K562 (cell line): ENCODE data around the gene ARAP1. TPM values are rescaled to one million over a fixed set of nuclear protein-coding genes. Genes with fewer than 3 reads are reported as not detected.

Experiments used
- ATF3 ChIP-seq, 2 experiments: fragments of 450-650 bp in 1 of 2; sonication (generic) in 1 of 2; formaldehyde crosslinking in 1 of 2; IDR thresholded peaks in 1 of 2; conservative IDR thresholded peaks in 1 of 2; 2 replicates each; pipeline versions ENCODE4 v1.6.1 to v1.8.1; 2016 to 2023; ENCODE audit warnings: mild to moderate bottlenecking in 2 of 2, moderate library complexity in 2 of 2, inconsistent platforms in 1 of 2, missing genetic modification reagents in 1 of 2
- CEBPG ChIP-seq, 3 experiments: fragments of 200-800 bp in 1 of 3; sonication (Bioruptor generic) in 1 of 3; sonication (generic) in 1 of 3; formaldehyde crosslinking in 1 of 3; IDR thresholded peaks in 2 of 3; conservative IDR thresholded peaks in 1 of 3; 2 replicates each; pipeline versions ENCODE4 v1.6.1 to v1.8.0; 2016 to 2022; ENCODE audit warnings: missing compliant biosample characterization in 2 of 3, missing genetic modification characterization in 2 of 3, mild to moderate bottlenecking in 1 of 3, missing genetic modification reagents in 1 of 3
- CXXC5 ChIP-seq: fragments of 250-450 bp; sonication (Bioruptor Pico); IDR thresholded peaks from 2 replicates; pipeline ENCODE4 v1.8.0; 2022; ENCODE audit warnings: inconsistent platforms, mild to moderate bottlenecking, moderate library complexity
- DPF2 ChIP-seq: fragments of 450-650 bp; IDR thresholded peaks from 2 replicates; pipeline ENCODE4 v1.6.1; 2016
- EP300 ChIP-seq: IDR thresholded peaks from 2 replicates; pipeline ENCODE4 v1.6.1; 2012; ENCODE audit warnings: low read length, improper control_type of control experiment
- KLF16 ChIP-seq: IDR thresholded peaks from 2 replicates; pipeline ENCODE4 v1.6.1; 2016; ENCODE audit warnings: antibody characterized with exemption
- MEIS2 ChIP-seq: fragments of 450-650 bp; IDR thresholded peaks from 2 replicates; pipeline ENCODE4 v1.6.1; 2014; ENCODE audit warnings: mild to moderate bottlenecking; ENCODE audit not compliant: partially characterized antibody
- MTA2 ChIP-seq: fragments of 450-650 bp; IDR thresholded peaks from 2 replicates; pipeline ENCODE4 v1.6.1; 2016; ENCODE audit warnings: low read depth
- NCOR1 ChIP-seq: fragments of 450-650 bp; IDR thresholded peaks from 2 replicates; pipeline ENCODE4 v1.6.1; 2016; ENCODE audit warnings: mild to moderate bottlenecking, moderate library complexity
- NUFIP1 ChIP-seq: fragments of 450-650 bp; IDR thresholded peaks from 2 replicates; pipeline ENCODE4 v1.6.1; 2018; ENCODE audit not compliant: partially characterized antibody
- PHF8 ChIP-seq: fragments of 200-600 bp; sonication (generic); IDR thresholded peaks from 2 replicates; pipeline ENCODE4 v1.6.1; 2012; ENCODE audit warnings: mixed run types, mild to moderate bottlenecking, inconsistent platforms, low read length, moderate library complexity, borderline replicate concordance
- SMAD2 ChIP-seq: fragments of 150-350 bp; IDR thresholded peaks from 2 replicates; pipeline ENCODE4 v1.6.1; 2014; ENCODE audit warnings: low read depth, mild to moderate bottlenecking, low read length
- SMARCC2 ChIP-seq: fragments of 450-650 bp; IDR thresholded peaks from 2 replicates; pipeline ENCODE4 v1.6.1; 2017; ENCODE audit warnings: antibody characterized with exemption, moderate library complexity, mild to moderate bottlenecking, low read depth
- SNRNP70 ChIP-seq: fragments of 200-400 bp; formaldehyde crosslinking; optimal IDR thresholded peaks from 2 replicates; pipeline ENCODE3; 2017; ENCODE audit warnings: low read depth, low read length
- TRIM24 ChIP-seq, 2 experiments: fragments of 450-650 bp; IDR thresholded peaks; 2 replicates each; pipeline ENCODE4 v1.6.1; 2016
- TSC22D4 ChIP-seq: fragments of 450-650 bp; IDR thresholded peaks from 2 replicates; pipeline ENCODE4 v1.6.1; 2016; ENCODE audit warnings: missing genetic modification characterization, missing biosample characterization, control low read depth
- ZBTB33 ChIP-seq: sonication (generic); formaldehyde crosslinking; IDR thresholded peaks from 2 replicates; pipeline ENCODE4 v1.8.1; 2023; ENCODE audit warnings: mild to moderate bottlenecking, missing genetic modification reagents
- polyA plus RNA-seq, 8 experiments: library from polyadenylated mRNA; depleted of rRNA in 4 of 8; stranded (reverse) in 5 of 8; unstranded in 3 of 8; fragments of >200 nt; fragmentation: Nextera tagmentation in 2 of 8; fragmentation: Illumina TruSeq in 1 of 8; extraction: Ambion mirVana in 2 of 8; extraction: Trizol in 1 of 8; gene quantifications; 2 replicates each; pipeline versions ENCODE4 v1.2.1 to v1.2.3, GENCODE V29; 2011 to 2014; ENCODE audit warnings: inconsistent platforms in 1 of 8, missing spikeins in 1 of 8
- total RNA-seq, 7 experiments: library from RNA; depleted of rRNA in 6 of 7; stranded (reverse); fragments of >200 nt in 6 of 7; fragmentation: Illumina TruSeq in 2 of 7; extraction: Trizol in 2 of 7; gene quantifications; 2 replicates each; pipeline versions ENCODE4 v1.2.1 to v1.2.3, GENCODE V29; 2011 to 2021; ENCODE audit warnings: low replicate concordance in 1 of 7
- TF ChIP-seq, protein P1 (sequence below): fragments of 250-450 bp; sonication (Bioruptor Pico); IDR thresholded peaks from 2 replicates; pipeline ENCODE4 v1.4.0; 2020; ENCODE audit warnings: mild to moderate bottlenecking, moderate library complexity
- TF ChIP-seq, protein P2 (sequence below): fragments of 250-450 bp; sonication (Bioruptor Pico); IDR thresholded peaks from 2 replicates; pipeline ENCODE4 v1.9.0; 2021; ENCODE audit warnings: mild to moderate bottlenecking, inconsistent platforms

ARAP1 gene
- total and polyA plus RNA-seq, 9 of the 15 experiments (the other 6 are each of a cell fraction or from before 2014, with no cell fraction given): 0.23 to 67.0 (median 24.6) TPM

- TF ChIP-seq, protein P1, sequence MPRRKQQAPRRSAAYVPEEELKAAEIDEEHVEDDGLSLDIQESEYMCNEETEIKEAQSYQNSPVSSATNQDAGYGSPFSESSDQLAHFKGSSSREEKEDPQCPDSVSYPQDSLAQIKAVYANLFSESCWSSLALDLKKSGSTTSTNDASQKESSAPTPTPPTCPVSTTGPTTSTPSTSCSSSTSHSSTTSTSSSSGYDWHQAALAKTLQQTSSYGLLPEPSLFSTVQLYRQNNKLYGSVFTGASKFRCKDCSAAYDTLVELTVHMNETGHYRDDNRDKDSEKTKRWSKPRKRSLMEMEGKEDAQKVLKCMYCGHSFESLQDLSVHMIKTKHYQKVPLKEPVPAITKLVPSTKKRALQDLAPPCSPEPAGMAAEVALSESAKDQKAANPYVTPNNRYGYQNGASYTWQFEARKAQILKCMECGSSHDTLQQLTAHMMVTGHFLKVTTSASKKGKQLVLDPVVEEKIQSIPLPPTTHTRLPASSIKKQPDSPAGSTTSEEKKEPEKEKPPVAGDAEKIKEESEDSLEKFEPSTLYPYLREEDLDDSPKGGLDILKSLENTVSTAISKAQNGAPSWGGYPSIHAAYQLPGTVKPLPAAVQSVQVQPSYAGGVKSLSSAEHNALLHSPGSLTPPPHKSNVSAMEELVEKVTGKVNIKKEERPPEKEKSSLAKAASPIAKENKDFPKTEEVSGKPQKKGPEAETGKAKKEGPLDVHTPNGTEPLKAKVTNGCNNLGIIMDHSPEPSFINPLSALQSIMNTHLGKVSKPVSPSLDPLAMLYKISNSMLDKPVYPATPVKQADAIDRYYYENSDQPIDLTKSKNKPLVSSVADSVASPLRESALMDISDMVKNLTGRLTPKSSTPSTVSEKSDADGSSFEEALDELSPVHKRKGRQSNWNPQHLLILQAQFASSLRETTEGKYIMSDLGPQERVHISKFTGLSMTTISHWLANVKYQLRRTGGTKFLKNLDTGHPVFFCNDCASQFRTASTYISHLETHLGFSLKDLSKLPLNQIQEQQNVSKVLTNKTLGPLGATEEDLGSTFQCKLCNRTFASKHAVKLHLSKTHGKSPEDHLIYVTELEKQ (CRISPR knock-in tag): no peak
- TF ChIP-seq TRIM24 (IDR thresholded peaks at IDR 0.05): 0 out of 4 replicates have a peak, but pooled peaks have one; percentile 46 to 69
- TF ChIP-seq EP300: peak; percentile 18; the same call in 1 of the 2 replicates
- TF ChIP-seq SMARCC2: peak; percentile 40; the same call in 1 of the 2 replicates
- TF ChIP-seq MTA2: peak; percentile 81
- peak; percentile 28 for TF ChIP-seq CXXC5
- no peak for TF ChIP-seq NUFIP1
- peak; percentile 10 for TF ChIP-seq MEIS2
- TF ChIP-seq NCOR1: peak; percentile 83
- TF ChIP-seq CEBPG (CRISPR knock-in tag; IDR thresholded peaks at IDR 0.05): no peak
- no peak for TF ChIP-seq CEBPG (tag; conservative IDR thresholded peaks at IDR 0.05 in 1 of 2, IDR thresholded peaks at IDR 0.05 in 1 of 2)
- peak; percentile 56; the same call in 1 of the 2 replicates for TF ChIP-seq KLF16
- TF ChIP-seq DPF2: peak; percentile 86
- TF ChIP-seq ZBTB33 (CRISPR knock-in tag): no peak
- TF ChIP-seq PHF8: no peak
- TF ChIP-seq SNRNP70: no peak
- TF ChIP-seq ATF3 (IDR thresholded peaks at IDR 0.05): no peak
- TF ChIP-seq ATF3 (CRISPR knock-in tag; conservative IDR thresholded peaks at IDR 0.05): no peak
- no peak for TF ChIP-seq SMAD2
- no peak for TF ChIP-seq TSC22D4 (tag)
- TF ChIP-seq, protein P2, sequence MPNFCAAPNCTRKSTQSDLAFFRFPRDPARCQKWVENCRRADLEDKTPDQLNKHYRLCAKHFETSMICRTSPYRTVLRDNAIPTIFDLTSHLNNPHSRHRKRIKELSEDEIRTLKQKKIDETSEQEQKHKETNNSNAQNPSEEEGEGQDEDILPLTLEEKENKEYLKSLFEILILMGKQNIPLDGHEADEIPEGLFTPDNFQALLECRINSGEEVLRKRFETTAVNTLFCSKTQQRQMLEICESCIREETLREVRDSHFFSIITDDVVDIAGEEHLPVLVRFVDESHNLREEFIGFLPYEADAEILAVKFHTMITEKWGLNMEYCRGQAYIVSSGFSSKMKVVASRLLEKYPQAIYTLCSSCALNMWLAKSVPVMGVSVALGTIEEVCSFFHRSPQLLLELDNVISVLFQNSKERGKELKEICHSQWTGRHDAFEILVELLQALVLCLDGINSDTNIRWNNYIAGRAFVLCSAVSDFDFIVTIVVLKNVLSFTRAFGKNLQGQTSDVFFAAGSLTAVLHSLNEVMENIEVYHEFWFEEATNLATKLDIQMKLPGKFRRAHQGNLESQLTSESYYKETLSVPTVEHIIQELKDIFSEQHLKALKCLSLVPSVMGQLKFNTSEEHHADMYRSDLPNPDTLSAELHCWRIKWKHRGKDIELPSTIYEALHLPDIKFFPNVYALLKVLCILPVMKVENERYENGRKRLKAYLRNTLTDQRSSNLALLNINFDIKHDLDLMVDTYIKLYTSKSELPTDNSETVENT: no peak
Measured at GRCh38 chr11:72652873-72653630, 99.2 kb downstream of the ARAP1 start (continued).
